Brain pericyte (primary cell): ENCODE results near the gene ALX3.
"Not testable (repeated sequence)": the region's sequence is repeated elsewhere in the genome, so short reads cannot be mapped to it uniquely, and the experiment has no call there.

Source experiments
- DNase-seq: peaks from one replicate; pipeline ENCODE4 v3.0.0-alpha.2; 2012; ENCODE audit warnings: low read depth, low spot score

ALX3 gene

DNA sequence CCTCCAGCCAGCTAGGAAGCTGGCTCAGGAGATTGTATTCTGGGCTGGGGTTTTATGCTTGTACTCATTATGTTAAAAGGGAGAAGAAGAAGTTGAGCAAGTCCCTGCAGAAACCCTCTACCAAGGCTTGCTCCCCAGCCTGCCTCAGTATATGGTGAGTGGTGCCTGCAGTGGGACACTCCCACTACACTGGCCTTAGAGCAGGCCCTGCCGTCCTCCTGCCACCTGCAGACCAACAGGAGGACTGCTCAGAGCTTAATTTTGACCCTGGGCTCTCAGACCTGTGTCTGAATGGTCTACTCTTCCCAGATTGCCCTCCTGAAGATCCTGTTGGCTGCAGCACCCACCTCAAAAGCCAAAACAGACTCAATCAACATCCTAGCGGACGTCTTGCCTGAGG, 23.0 kb downstream of the ALX3 start:
- DNase-seq = no peak

GRCh38 chr1:110043016-110043415, 27.5 kb downstream of the ALX3 start:
- no peak for DNase-seq

DNA sequence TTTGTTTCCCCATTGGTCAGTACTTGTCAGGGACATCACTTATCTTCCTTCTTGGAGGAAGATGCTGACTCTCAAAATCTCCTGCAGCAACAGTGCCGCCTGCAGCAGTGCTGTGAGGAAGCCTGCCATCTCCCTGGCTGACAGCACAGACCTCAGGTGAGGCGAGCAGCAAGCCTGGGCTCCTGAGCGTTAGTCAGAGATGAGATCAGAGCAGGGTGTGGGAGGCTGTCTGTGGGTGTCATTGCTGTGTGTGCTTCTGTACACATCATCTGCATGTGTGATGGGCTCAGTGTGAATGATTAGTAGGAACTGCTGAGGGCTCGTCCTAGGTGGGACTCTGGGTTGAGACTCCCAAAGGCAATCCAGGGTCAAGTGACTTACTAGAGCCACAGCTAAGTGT, 29.9 kb downstream of the ALX3 start:
- DNase-seq = no peak

DNA sequence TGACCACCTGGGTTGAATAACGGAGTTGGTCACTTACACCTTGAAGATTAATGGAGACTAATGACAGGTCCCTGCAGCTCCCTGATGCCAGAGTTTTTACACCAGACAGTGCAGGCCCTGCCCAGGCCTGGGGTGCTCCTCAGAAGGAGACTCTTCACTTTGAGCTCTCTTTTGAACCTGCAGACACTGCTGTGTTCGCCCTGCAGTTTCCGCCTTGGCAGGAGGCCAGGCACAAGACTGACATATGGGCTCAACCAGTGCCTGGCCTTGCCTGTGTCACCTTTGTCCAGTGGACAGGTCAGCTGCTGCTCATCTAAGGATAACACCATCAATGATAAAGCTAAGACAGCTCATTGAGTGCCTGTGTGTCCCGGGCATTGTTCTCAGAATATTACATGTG, 30.8 kb downstream of the ALX3 start:
- no peak for DNase-seq

DNA sequence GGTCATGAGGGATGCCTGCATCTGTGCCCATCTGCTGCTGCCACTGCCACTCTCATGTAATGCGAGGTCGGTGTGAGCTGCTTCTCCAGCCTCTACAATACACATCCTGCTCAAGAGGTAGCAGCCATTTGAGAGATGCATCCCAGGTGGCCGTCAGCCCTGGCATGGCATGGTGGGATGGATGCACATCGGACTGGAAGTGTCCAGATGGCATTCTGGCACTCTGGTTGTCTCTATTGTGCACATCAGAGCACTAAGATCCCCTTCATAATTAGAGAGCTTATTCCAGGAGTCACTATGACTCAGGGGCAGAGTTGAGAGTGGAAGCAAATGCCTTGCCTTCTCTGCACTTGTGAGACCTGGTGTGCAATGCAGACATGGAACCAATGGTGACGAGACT, 32.2 kb downstream of the ALX3 start:
- no peak for DNase-seq

- no peak for DNase-seq
Measured at GRCh38 chr1:110035236-110035752, 35.2 kb downstream of the ALX3 start.

GRCh38 chr1:110034451-110035235, 35.8 kb downstream of the ALX3 start, which contains the start of gene STRIP1:
TSS of gene STRIP1 (plus strand) at chr1:110034624. CDS start at chr1:110034638, 14 bp downstream.
- peak; percentile 86 for DNase-seq

DNA sequence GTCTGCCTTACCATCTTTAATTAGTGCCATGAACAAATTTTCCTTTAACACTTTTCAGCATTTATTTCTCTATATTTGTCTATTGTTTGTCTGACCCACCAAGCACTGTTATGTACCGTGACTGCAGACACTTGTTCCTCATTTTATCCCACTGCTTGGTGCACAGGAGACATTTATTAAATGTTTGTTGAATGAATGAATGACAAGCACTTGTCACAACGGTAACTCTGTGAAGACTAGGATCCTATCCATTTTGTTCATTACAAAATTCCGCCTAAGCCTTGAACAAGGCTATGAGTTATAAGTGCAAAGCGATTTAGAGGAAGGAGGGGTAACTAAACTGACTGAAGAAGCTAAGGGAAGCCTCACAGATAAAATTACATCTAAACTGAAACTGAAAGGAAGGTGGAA, 36.4 kb downstream of the ALX3 start:
- no peak for DNase-seq

DNA sequence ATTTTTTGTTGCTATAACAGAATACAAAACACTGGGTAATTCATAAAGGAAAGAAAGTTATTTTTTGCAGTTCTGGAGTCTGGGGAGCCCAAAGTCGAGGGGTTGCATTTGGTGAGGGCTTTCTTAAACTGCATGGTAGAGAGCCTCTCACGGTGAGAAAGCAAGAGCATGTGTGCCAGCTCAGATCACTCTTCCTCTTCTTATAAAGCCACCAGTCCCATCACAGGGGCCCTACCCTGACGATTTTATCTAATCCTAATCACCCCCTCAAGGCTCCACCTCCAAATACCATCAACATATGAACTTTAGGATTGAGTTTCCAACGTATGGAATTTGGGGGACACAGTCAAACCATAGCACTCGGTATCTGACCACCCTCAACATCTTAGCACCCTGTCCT, 37.1 kb downstream of the ALX3 start:
- no peak for DNase-seq

- DNase-seq = no peak
Measured at GRCh38 chr1:110032327-110032726, 38.1 kb downstream of the ALX3 start.

DNA sequence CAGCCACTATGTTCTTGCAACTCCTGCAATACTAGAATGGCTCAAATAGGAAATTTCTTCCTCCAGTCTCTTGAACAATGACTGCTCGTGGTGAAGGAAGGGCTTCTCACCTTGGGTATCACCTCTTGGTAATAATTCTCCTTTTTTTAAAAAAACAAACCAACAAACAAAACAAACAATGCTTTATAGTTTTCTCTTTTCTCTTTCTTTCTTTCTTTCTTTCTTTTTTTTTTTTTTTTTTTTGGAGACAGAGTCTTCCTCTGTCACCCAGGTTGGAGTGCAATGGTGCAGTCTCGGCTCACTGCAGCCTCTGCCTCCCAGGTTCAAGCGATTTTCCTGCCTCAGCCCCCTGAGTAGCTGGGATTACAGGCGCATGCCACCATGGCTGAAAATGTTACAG, 39.8 kb downstream of the ALX3 start:
- not testable (repeated sequence) for DNase-seq

- DNase-seq = no peak
Measured at GRCh38 chr1:110024613-110025012, 45.9 kb downstream of the ALX3 start.

GRCh38 chr1:110021285-110021684, 49.2 kb downstream of the ALX3 start:
- no peak for DNase-seq

DNA sequence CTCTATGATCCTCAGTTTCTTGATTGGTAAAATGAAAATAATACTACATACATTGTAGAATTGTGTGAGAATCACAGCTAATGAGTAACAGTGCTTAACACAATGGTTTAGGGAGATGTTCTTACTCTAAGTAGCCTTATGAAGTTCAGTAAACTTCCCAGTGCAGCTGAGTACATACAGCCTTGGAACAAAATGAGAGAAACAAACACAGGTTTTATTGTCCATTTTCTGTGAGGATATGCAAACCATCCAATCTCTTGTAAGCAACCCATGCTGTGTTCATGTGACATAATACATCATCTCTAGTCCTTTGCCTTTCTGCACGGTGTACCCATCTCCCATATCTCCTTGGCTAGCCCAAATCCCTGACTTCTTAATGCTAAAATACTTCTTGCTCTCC, 50.7 kb downstream of the ALX3 start:
- DNase-seq = no peak

DNA sequence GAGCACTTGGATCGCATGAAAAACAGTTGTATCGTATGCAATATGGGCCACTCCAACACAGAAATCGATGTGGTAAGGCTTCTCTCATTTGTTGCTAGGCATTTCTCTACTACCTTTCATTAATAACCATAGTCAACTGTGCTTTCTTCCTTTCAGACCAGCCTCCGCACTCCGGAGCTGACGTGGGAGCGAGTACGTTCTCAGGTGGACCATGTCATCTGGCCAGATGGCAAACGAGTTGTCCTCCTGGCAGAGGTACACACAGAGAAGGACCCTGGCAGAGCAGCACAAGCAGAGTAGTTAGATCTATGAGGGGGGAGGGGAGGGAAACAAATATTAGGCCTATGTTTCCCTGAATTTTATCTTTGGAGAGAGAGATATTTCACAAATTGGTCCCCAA, 52.1 kb downstream of the ALX3 start:
- DNase-seq = no peak

DNA sequence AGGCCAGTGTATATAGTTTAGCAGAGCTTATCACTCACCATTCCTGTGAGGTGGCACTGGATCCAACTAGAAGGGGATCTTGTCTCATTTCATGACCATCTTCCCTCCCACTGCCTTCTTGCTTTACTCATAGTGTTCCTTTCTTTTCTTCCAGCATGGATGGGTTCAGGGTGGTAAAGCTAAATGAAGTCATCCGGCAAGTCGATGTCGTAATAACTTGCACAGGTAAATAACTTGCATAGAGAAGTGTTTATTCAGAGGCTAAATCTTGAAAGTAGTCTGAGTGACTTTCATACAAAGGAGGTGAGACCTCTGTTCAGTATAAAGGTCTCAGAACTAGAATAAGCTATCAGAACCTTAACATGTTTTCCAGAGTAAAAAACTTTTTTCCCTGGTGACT, 52.7 kb downstream of the ALX3 start:
- no peak for DNase-seq

- no peak for DNase-seq
Measured at GRCh38 chr1:110012100-110012780, 58.2 kb downstream of the ALX3 start.

DNA sequence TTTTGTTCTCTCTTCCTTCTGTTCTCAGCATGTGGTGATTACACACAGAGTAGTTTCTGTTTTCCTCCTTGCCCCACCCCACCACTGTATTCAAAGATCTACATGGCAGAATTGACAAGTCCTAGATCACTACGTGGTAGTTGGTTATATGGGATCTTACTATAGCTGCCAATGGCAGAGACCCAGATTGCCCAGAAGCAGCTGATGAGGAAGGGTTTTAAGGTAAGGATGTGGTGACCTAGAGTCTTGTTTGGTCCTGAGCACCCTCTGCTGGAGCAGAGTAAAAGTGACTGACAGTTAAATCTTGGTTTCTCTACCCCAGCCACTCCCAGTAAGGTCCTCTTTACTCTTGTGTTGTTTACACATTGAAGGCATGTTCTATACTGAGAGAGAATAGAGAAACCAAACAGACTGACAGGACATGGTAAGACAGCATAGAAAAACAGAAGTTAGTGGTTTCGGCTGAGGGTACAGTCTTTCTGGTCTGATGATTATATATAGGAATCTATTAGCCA, 58.9 kb downstream of the ALX3 start:
- DNase-seq = peak; percentile 22
